ENCODE results near the gene FSTL4.
"Not testable (repeated sequence)": the region's sequence is repeated elsewhere in the genome, so short reads cannot be mapped to it uniquely, and the experiment has no call there.

The FSTL4 gene

DNA sequence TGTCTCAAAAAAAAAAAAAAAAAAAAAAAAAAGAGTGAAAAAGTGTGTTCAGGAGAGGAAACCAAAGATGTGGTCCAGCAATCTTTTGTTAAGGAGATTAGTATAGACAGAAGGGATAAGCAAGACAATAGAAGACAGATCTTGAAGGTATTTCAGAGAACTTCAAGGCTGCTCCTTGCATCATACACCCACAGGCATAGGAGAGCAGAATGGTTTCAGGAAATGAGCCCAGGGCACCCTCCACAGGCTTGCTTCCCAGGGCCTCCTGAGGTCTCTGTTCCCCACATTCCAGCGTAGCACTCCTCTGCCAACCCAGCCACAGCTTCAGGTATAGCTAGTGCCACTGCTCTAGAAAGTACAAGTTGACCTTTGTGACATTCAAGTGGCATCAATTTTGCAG lies 65.8 kb downstream of the FSTL4 start:
- DNase-seq, result no peak

DNA sequence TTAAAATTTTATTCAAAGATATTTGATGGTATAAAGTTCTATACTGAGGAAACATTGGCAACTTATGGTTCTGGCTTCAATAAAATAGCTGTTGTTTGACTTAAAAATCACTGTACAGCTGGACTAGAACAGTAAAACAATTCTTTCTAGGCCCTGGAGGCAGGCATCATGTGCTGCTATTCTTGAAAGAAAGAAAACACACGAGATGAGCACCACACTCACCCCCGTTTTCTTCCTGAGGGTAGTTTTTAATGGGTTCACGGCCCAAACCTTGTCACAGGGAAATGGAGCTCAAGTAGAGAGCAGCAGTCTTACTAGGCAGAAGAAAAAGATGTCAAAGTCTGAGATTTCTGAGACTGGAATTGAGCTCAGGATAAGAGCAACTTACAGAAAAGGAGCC lies 68.0 kb downstream of the FSTL4 start:
- no peak for DNase-seq

DNA sequence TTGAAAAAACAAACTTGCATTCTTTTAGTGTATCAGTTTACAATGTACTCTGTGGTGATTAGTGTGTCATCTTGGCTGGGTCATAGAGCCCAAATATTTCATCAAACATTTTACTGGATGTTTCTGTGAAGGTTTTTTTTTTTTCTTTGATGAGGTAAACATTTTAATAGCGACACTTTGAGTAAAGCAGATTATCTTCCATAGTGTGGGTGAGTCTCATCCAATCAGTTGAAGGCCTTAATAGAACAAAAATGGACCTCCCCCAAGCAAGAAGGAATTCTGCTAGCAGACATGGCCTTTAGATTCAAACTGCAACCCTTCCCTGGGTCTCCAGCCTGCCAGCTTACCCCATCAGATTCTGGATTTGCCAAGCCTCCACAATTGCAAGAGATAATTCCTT lies 72.5 kb downstream of the FSTL4 start:
- DNase-seq, result no peak

GRCh38 chr5:133538718-133539117 lies 73.6 kb downstream of the FSTL4 start:
- no peak for DNase-seq

DNA sequence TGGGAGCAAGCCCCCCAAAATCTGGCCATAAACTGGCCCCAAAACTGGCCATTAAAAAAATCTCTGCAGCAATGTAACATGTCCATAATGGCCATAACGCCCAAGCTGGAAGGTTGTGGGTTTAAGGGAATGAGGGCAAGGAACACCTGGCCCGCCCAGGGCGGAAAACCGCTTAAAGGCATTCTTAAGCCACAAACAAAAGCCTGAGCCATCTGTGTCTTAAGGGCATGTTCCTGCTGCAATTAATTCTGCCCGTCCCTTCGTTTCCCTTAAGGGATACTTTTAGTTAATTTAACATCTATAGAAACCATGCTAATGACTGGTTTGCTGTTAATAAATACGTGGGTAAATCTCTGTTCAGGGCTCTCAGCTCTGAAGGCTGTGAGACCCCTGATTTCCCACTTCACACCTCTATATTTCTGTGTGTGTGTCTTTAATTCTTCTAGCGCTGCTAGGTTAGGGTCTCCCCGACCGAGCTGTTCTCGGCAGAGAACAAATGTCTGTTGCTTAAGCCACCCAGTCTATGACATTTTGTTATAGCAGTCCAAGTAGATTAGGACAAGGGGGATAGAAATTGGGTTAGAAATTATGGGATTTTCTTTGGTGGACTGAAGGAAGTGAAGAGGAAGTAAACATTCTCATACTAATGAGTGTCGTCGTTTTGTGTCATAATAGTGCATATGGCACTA lies 77.0 kb downstream of the FSTL4 start:
- not testable (repeated sequence) for DNase-seq

GRCh38 chr5:133534566-133534965 lies 77.8 kb downstream of the FSTL4 start:
- DNase-seq, result no peak

DNA sequence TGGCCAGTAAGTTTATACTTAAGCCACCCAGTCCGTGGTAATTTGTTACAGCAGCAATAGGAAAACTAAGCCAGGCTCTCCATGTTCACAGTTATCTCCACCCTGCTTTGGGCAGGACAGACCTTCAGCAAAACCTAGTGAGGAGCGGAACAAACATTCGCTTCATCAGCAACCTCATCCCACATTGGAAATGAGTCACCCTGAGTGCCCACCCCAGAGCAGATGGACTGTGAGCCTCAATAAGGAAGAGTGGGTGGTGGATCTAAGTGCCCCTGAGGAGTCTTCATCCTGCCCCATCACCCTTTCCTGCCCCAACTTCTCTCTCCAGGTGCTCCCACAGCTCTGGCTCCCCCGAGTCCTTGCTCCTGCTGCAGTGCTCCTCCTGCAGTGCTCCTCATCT lies 78.8 kb downstream of the FSTL4 start:
- DNase-seq, result no peak

- DNase-seq, result no peak
These were observed 80.7 kb downstream of the FSTL4 start for GRCh38 chr5:133531594-133531993.

GRCh38 chr5:133531178-133531577 lies 81.2 kb downstream of the FSTL4 start:
- DNase-seq, result no peak

DNA sequence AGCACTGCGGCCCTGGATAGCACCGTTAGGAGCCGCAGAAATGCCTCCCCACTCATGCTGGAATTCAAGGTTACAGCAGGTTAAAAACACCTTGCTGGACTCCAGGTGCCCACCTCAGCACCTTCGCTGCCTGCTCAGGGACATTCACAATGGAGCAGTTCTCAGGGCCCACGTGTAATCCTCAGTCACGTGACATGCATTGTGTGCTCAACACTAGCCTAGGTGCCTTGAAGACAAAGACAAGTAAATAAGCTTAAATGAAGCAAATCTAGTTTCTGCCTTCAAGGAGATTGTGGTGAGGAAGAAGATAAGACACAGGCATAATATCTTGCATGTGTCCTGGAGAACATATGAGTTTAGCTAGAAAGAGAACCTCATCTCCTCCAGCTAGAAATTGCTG lies 82.1 kb downstream of the FSTL4 start:
- DNase-seq, result no peak

DNA sequence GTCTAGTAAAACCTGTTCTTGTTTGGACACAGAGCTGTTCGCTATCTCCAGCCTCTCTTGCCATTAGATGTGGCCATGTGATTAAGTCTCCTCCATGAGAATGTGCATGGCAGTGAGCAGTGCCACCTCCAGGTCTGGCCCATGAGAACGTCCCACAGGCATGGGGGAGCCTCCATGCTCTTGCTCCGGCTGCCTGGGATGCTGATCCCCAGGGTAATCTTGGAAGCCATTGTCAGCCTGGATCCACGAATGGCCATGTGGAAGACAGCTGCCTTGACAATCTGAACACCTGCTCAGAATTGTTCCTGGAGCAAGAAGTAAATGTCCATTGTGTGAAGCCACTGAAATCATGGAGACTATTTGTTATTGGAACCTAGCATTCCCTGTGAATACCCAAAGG lies 83.5 kb downstream of the FSTL4 start:
- no peak for DNase-seq

DNA sequence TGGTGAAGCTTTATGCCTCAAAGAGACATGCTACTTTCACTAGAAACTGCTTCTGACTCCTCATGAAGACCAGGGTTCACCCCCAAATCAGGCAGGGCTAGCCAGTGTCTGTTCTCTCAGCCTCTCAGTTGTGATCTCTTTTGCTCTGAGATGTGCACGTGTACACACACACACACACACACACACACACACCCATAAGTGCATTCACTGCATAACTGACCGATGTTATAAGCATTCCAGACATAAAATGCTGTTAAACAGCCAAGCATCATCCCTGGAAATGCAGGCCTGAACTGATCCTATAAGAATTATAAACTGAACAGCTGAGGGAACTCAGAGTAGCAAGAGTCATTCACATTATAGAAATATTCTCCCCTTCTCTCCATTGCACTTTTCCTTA lies 85.0 kb downstream of the FSTL4 start:
- DNase-seq, result no peak

DNA sequence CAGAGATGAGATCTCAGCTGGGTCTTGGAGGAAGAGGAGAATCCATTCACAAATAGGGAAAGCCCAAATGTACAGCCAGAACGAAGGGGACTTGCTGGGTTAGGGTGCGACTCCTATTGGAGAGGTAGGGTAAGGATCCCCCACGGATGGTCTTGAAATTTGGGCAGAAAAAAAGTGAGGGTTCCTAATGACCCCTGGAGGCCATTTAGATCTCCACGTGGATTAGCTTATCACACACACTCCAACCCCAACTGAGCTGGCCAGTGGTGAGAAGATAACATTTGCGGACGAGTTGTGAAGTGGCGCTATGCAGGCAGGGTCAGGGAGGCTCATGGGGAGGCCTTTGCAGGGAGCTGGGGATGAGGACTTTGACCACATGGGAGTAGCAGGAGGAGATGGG lies 86.0 kb downstream of the FSTL4 start:
- no peak for DNase-seq

DNA sequence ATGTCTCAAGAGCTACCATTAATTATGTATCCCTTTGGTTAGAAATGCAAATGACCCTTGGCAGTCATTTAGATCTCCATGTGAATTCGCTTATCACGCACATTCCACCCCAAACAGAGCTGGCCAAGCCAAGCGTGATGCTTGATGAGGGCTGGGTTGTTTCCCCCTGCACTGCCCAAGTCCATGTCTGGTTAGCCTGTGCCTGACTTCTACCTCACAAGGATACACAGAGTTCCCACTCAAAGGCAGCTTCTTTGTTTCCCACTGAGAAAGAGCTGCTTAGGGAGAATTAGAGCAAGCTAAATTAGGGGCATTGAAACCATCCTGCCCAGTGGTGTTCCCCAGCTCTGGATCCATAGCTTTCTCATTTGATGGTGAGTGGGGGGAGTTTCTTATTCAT lies 87.2 kb downstream of the FSTL4 start:
- no peak for DNase-seq

DNA sequence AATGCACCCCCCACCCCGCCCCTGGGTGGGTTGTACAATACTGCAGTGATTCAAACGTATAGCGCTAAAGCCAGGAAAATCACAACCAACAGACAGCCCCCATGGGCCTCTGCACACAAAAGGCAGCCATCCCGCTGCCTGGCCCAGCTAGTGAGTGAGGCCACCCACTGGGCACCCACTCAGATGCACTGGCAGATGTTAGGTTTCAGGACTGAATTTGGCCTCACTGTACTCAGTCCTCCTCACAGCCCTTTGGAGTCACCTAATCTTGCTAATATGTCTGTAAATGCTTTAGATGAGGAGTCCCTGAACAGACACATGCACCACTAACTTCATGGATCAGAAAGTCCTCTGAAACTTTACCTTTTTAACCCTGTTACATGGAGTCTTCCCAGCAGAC lies 87.7 kb downstream of the FSTL4 start:
- DNase-seq, result no peak

GRCh38 chr5:133523961-133524586 lies 88.3 kb downstream of the FSTL4 start:
- DNase-seq, result no peak

DNA sequence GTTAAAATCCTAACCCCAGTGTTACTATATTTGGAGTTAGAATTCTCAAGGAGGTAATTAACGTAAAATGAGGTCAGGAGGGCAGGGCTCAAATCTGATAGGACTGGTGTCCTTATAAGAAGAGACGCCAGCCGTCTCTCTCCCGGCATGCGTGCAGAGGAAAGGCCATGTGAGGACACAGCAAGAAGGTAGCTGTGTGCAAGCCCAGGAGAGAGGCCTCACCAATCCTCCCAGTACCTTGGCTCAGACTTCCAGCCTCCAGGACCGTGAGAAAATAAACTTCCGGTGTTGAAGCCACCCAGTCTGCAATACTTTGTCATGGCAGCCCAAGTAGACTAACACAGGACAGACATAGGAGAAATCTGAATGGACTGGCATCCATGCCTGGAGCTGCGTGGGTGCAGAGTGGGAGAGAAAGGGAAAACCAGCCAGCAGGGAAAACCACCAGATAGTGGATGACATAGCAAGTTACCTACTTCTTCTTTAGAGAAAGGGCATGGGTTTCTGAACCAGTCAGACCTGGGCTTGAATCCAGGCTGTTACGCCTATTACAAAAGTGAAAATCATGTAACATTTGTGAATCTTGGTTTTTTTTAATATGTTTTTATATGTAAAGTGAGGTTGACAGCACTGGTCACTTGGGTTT lies 89.2 kb downstream of the FSTL4 start:
- DNase-seq, result no peak

GRCh38 chr5:133521801-133522200 lies 90.5 kb downstream of the FSTL4 start:
- DNase-seq, result no peak

DNA sequence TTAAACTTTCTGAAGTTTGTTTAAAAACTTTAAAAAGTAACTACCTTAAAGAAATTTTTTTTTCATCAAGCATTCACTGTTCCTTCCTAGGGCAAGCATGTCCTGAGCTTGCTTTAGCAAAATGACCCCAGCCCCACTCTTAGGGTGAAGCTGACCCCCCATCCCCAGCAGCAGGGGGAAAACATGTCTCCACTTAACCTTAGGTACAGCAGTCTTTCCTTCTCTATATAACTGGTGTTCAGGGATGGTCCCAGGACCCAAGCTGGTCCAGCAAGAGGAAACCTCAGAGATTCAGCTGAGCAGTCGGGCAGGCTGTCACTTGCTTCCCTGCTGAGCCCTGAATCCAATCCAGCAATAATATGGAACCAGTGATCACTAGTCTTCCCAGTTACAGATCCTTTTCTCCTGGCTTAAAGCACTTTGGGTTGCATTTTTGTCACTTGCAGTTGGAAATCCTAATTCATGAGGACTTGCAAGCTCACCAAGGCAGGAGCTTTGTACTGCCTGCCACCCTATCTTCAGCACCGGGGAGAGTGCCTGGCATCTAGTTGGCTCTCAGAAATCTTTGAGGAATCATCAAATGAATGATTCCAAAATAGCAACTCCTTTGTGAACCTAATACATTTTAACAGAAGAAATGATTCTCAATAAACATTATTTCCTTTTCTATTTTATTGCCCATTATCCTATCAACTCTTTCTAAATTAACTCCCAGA lies 91.2 kb downstream of the FSTL4 start:
- DNase-seq, result no peak

- DNase-seq, result no peak
These were observed 92.3 kb downstream of the FSTL4 start for GRCh38 chr5:133520062-133520461.

- DNase-seq, result peak; percentile 26
These were observed 93.2 kb downstream of the FSTL4 start for GRCh38 chr5:133519191-133519590.

DNA sequence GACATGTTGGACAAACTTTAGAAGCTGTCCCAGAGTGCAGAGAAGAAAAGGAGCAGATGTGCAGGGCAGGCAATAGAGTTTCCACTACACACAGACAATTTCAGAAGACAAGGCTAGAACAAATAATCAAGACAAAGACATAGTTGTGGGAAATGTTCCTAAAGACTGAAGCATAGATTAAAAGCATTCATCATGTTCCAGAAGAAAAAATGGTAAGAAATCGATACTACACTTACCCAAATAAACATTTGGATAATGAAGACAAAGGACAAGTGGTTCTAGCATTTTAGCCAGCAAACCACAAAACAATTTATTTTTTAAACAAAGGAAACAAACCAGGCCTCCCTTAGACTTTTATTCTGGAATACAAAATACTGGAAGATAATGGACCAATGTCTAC lies 97.9 kb downstream of the FSTL4 start:
- peak; percentile 53 for DNase-seq

DNA sequence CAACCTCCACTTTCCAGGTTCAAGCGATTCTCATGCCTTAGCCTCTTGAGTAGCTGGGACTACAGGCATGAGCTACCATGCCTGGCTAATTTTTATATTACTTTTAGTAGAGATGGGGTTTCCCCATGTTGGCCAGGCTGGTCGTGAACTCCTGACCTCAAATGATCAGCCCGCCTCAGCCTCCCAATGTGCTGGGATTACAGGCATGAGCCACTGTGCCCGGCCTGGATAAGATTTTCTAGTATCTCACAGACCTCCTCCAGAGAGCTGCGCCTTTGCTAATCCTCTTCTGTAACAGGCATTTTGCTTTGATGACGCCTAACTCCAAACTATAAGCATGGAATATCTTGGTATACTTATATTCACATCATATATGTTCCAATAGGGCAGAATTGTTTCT lies 99.4 kb downstream of the FSTL4 start:
- no peak for DNase-seq

GRCh38 chr5:133511653-133512235 lies 100.6 kb downstream of the FSTL4 start:
- DNase-seq, result no peak
